GM12878 (cell line): Measurements from ENCODE around the gene GTPBP4. TPM values are rescaled to one million over a fixed set of nuclear protein-coding genes. Genes with fewer than 3 reads are reported as not detected.

Source experiments
- ATAC-seq: fragments of 200-7000 bp; cut with Tn5 transposase; 3 replicates; pipeline ENCODE4 v1.9.1; 2020; ENCODE audit warnings: mild to moderate bottlenecking, moderate library complexity
- BruUV-seq: library from RNA; stranded (reverse); fragments of 400-500 nt; replicated peaks from 2 replicates; lab custom pipeline; 2021; lab: Mats Ljungman, UMichigan
- CTCF ChIA-PET: fragments of 300-600 bp; sonication (Branson Sonifier 250); formaldehyde crosslinking; extraction: SDS; loops from one replicate; lab custom pipeline; 2021; ENCODE audit warnings: inconsistent platforms; lab: Yijun Ruan, JAX
- POLR2A ChIA-PET: fragments of 350-600 bp; formaldehyde crosslinking; extraction: SDS; loops from one replicate; lab custom pipeline; 2021; ENCODE audit warnings: inconsistent platforms; lab: Charles Lee
- RAD21 ChIA-PET: fragments of 300-600 bp; sonication (Branson Sonifier 250); formaldehyde crosslinking; loops from one replicate; lab custom pipeline; 2023; ENCODE audit warnings: antibody characterized with exemption; ENCODE audit not compliant: unreplicated experiment; lab: Charles Lee
- SMC1A ChIA-PET: fragments of 300-600 bp; sonication (Branson Sonifier 250); formaldehyde crosslinking; loops from one replicate; lab custom pipeline; 2023; ENCODE audit not compliant: unreplicated experiment, uncharacterized antibody; lab: Charles Lee
- DNase-seq: peaks from one replicate; pipeline ENCODE4 v3.0.0-alpha.2; 2011; ENCODE audit warnings: low read depth, low spot score
- FAIRE-seq: peaks from 3 replicates; lab custom pipeline; 2011; peaks lifted over from hg19 to GRCh38; lab: Jason Lieb, UNC
- H2AFZ ChIP-seq: 2 replicates; pipeline ENCODE4 v1.6.0; 2011; ENCODE audit warnings: low read depth, low read length, control low read depth; ENCODE audit not compliant: control insufficient read depth
- H3K27ac ChIP-seq: 2 replicates; pipeline ENCODE4 v1.5.1; 2011; ENCODE audit warnings: control low read depth; ENCODE audit not compliant: control insufficient read depth, insufficient read depth
- H3K27me3 ChIP-seq, 2 experiments: replicated peaks in 1 of 2; 2 replicates each; pipeline versions ENCODE4 v1.6.0 to v1.6.1; 2011; ENCODE audit warnings: low read length in 1 of 2; ENCODE audit not compliant: control insufficient read depth in 2 of 2, insufficient read depth in 2 of 2
- H3K36me3 ChIP-seq, 2 experiments: 2 replicates each; pipeline ENCODE4 v1.5.1; 2011; ENCODE audit warnings: low read length in 1 of 2; ENCODE audit not compliant: control insufficient read depth in 2 of 2, insufficient read depth in 2 of 2
- H3K4me1 ChIP-seq: 2 replicates; pipeline ENCODE4 v1.6.1; 2011; ENCODE audit warnings: mild to moderate bottlenecking, low read length, moderate library complexity, mixed read lengths; ENCODE audit not compliant: control insufficient read depth, insufficient read depth
- H3K4me2 ChIP-seq: 2 replicates; pipeline ENCODE4 v1.6.0; 2011; ENCODE audit warnings: control low read depth; ENCODE audit not compliant: control insufficient read depth, insufficient read depth
- H3K4me3 ChIP-seq: fragments of 200-600 bp; sonication (generic); 2 replicates; pipeline ENCODE4 v1.5.1; 2016
- H3K79me2 ChIP-seq: 2 replicates; pipeline ENCODE4 v1.6.0; 2011; ENCODE audit warnings: low read length; ENCODE audit not compliant: control insufficient read depth, insufficient read depth
- H3K9ac ChIP-seq: 2 replicates; pipeline ENCODE4 v1.8.0; 2011; ENCODE audit warnings: low read length, control low read depth, mixed read lengths; ENCODE audit not compliant: control insufficient read depth, insufficient read depth
- H3K9me3 ChIP-seq: replicated peaks from 3 replicates; pipeline ENCODE4 v1.5.1; 2011; ENCODE audit warnings: mild to moderate bottlenecking, low read length; ENCODE audit not compliant: control insufficient read depth, insufficient read depth
- H4K20me1 ChIP-seq: 2 replicates; pipeline ENCODE4 v1.6.0; 2011; ENCODE audit not compliant: control insufficient read depth, insufficient read depth
- BMI1 ChIP-seq: fragments of 450-650 bp; IDR thresholded peaks from 2 replicates; pipeline ENCODE4 v1.6.1; 2016; ENCODE audit warnings: mild to moderate bottlenecking, moderate library complexity, borderline replicate concordance
- CHD2 ChIP-seq: IDR thresholded peaks from 2 replicates; pipeline ENCODE4 v1.6.1; 2011; ENCODE audit warnings: low read depth, low read length, improper control_type of control experiment, borderline replicate concordance
- KAT2A ChIP-seq: conservative IDR thresholded peaks from 2 replicates; pipeline ENCODE4 v1.6.1; 2011; ENCODE audit warnings: low read depth, low read length; ENCODE audit not compliant: control insufficient read depth
- KLF5 ChIP-seq: fragments of 450-650 bp; IDR thresholded peaks from 2 replicates; pipeline ENCODE4 v1.6.1; 2014; ENCODE audit warnings: mild to moderate bottlenecking; ENCODE audit not compliant: partially characterized antibody
- MTA2 ChIP-seq: fragments of 450-650 bp; IDR thresholded peaks from 2 replicates; pipeline ENCODE4 v1.6.1; 2016; ENCODE audit warnings: low read depth, mild to moderate bottlenecking, moderate library complexity
- MXI1 ChIP-seq: fragments of 150-350 bp; IDR thresholded peaks from 2 replicates; pipeline ENCODE4 v1.6.1; 2011; ENCODE audit warnings: low read depth, mild to moderate bottlenecking, inconsistent platforms, low read length, improper control_type of control experiment
- TBL1XR1 ChIP-seq: IDR thresholded peaks from 2 replicates; pipeline ENCODE4 v1.6.1; 2012; ENCODE audit warnings: low read depth, low read length, improper control_type of control experiment
- USF2 ChIP-seq: IDR thresholded peaks from 2 replicates; pipeline ENCODE4 v1.6.1; 2011; ENCODE audit warnings: low read depth, low read length, improper control_type of control experiment, borderline replicate concordance
- YY1 ChIP-seq: IDR thresholded peaks from 2 replicates; pipeline ENCODE4 v1.6.1; 2011; ENCODE audit warnings: low read depth, mild to moderate bottlenecking, low read length
- WGBS: methylation state at CpG from one replicate; pipeline ENCODE4 v1.1.6; 2016; ENCODE audit warnings: low lambda C conversion rate; ENCODE audit not compliant: insufficient replicate concordance, insufficient coverage; ENCODE audit errors: missing lambda C conversion rate; 5-methylcytosine and 5-hydroxymethylcytosine counted together
- in situ Hi-C: fragments of 300-500 bp; cut with MboI; formaldehyde crosslinking; loops from 9 replicates; pipeline ENCODE4 v1.14.3; 2018; ENCODE audit warnings: mixed read lengths
- intact Hi-C: fragments of 100-400 bp; cut with micrococcal nuclease; formaldehyde crosslinking; loops from one replicate; pipeline ENCODE4 v1.14.2; 2022; ENCODE audit not compliant: unreplicated experiment
- polyA plus RNA-seq, 11 experiments: library from polyadenylated mRNA; depleted of rRNA in 4 of 11; unstranded in 6 of 11; stranded (reverse) in 5 of 11; fragments of >200 nt; fragmentation: Nextera tagmentation in 4 of 11; fragmentation: Illumina TruSeq in 1 of 11; extraction: Ambion mirVana in 4 of 11; extraction: Trizol in 1 of 11; gene quantifications; 1 replicate in 1 of 11; 2 replicates in 10 of 11; pipeline versions ENCODE4 v1.2.1 to v1.2.3, GENCODE V29; 2011 to 2016; ENCODE audit warnings: inconsistent platforms in 2 of 11, missing spikeins in 2 of 11, low read depth in 1 of 11
- total RNA-seq, 4 experiments: library from RNA; depleted of rRNA in 3 of 4; stranded (reverse); fragments of >200 nt in 3 of 4; fragmentation: Illumina TruSeq in 1 of 4; extraction: Trizol in 1 of 4; gene quantifications; 2 replicates each; pipeline versions ENCODE4 v1.2.1 to v1.2.3, GENCODE V29; 2013 to 2021

Gene GTPBP4
- total and polyA plus RNA-seq, 10 of the 15 experiments (the other 5 are each of a cell fraction or from before 2014, with no cell fraction given): 58.5 to 118 (median 71.4) TPM

- RAD21 ChIA-PET: no interaction called here
- Histone ChIP-seq H3K27me3 (no peaks in the 10 kb centered on the region), H3K9ac (no peak overlapping the region), H3K4me2 (no peak overlapping the region), H3K36me3 (peaks cover 45 to 54% of the 10 kb centered on the region in 2 experiments), H3K4me1 (no peaks in the 10 kb centered on the region), H3K9me3 (peaks cover 5% of the 10 kb centered on the region), H3K4me3 (no peak overlapping the region), H2AFZ (no peak overlapping the region), H3K27ac (no peak overlapping the region), H3K79me2 (peaks cover 13% of the 10 kb centered on the region), H4K20me1 (no peaks in the 10 kb centered on the region; the same call in 1 of the 2 replicates)
- BruUV-seq: no TSS peak
- POLR2A ChIA-PET: no interaction called here
- CTCF ChIA-PET: no interaction called here
- ATAC-seq (no peak), DNase-seq (no peak), FAIRE-seq (no peak)
- in situ Hi-C loops: no loop called here
- TF ChIP-seq CHD2 (no peak), KLF5 (no peak), BMI1 (no peak), USF2 (no peak), MXI1 (no peak), KAT2A (no peak), YY1 (no peak), MTA2 (no peak), TBL1XR1 (no peak)
- SMC1A ChIA-PET: no interaction called here
- intact Hi-C loops: no loop called here
- WGBS: 98% methylated on average over 9 of the region's 9 CpGs
Observed at GRCh38 chr10:1006573-1006972, 18.3 kb downstream of the GTPBP4 start.
